Activated CD4-positive, alpha-beta T cell treated with anti-CD3 and anti-CD28 coated beads, Interleukin-2, amount 50 U/mL, for 16 hours (primary cell): ENCODE measurements around the gene PRODH2.
"Not testable (repeated sequence)": the region's sequence is repeated elsewhere in the genome, so short reads cannot be mapped to it uniquely, and the experiment has no call there.

Experiments
- DNase-seq: peaks from one replicate; pipeline ENCODE4 v3.0.0-alpha.2; 2020

PRODH2 gene

GRCh38 chr19:35780717-35781116 is 31.9 kb downstream of the PRODH2 start:
- no peak for DNase-seq

DNA sequence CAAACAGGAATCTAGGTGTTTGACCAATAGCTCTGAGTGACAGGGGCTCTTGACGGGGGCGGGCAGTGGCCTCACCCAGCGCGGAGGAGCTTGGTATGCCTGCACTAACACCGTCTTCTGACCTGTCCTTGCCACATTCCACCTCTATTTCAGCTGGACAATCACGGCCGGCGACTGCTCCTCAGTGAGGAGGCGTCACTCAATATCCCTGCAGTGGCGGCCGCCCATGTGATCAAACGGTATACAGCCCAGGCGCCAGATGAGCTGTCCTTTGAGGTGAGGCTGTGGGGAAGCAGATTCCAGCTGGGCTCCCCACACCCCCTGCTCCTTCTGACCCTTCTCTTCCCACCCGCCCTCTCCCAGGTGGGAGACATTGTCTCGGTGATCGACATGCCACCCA is 32.6 kb downstream of the PRODH2 start:
- DNase-seq, result no peak

DNA sequence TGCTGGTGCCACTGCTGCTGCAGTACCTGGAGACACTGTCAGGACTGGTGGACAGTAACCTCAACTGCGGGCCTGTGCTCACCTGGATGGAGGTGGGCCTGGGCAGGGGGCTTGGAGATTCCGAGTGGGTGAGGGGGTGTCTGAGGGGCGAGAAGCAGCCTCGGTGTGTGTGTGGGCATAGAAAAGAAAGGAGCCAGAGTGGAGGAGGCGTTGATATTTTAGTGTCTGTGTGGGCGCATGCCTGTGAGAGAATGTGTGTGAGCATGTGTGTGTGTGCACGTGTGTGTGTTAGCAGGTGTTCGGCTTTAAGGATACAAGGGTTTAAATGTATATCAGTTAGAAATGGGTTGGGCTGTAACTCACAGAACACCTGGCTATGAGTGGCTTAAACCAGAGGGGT is 33.6 kb downstream of the PRODH2 start:
- no peak for DNase-seq

DNA sequence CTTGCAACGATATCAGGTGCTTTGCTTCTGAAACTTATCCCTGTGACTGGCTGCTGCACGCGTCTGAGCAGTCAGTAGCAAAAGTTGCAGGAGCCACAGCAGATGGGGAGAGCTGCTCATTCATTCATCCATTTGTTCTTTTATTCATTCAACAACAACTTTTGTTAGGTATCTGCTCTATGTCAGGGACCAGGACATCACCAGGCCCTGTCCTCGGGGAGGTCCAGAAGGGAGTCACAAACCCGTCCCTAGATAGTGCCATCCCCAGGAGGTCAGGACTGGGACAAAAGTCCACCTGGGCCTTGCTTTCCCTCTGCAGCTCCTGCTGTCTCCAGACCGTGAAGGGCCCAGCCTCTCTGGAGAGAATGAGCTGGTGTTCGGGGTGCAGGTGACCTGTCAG is 34.7 kb downstream of the PRODH2 start:
- DNase-seq, result no peak

DNA sequence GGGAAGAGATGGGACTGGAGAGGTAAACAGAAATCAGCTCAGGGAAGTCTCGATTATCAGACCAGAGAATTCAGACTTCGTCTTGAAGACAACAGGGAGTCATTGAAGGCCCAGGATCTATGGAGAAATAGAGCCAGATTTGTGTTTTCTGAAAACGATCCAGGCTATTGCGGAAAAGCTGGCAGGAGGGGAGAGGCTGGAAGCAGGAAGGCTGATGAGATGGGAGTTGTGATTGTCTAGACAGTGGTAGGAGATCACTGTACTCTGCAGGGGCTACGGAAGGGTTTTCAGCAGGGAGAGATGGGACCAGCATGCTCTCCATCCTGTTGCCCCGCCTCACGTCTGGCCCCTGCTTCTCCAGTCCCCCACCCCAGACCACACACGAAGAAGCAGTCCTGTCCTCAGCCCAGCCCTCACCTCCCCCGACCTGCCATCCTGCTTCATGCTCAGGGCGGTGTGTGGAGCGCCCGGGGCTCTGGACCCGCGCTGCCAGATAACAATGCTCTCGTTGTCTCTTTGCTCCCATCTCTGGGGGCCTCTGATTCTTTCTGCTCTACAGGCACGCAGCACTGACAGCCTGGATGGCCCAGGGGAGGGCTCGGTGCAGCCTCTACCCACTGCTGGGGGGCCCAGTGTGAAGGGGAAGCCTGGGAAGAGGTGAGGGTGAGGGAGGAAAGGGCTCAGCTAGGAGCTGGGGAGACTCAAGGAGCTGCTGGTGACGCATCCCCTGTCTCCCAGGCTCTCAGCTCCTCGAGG is 35.4 kb downstream of the PRODH2 start:
- no peak for DNase-seq

DNA sequence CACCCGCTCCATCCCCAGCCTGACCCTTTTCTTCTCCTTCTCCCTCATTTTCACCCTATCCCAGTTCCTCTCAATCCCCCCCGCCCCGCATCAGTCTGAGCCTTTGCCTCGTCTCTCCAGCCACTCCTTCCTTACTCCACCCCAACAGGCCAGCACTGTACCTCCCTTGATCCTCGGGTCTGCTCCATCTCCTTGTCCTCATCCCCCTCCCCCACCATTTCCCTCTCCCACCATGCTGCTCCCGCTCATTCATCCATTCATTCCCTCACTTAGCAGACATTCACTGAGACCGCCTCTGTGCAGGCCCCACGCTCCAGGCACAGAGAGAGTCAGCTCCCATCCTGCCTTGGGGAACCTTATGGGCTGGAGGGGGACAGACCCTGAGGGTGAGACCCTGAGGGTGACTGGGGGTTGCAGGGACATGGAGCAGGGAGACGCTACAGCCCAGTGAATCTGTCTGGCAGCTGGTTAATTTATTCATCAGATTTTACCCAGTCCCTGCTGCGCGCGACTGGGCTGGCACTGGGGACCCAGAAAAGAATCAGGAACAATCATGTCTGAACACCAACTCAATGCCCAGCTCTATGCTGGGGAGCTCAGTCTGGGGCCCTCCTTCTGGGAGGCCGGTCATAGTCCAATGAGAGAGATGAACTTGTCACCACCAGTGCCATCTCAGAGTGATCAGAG is 36.4 kb downstream of the PRODH2 start:
- DNase-seq, result no peak

DNA sequence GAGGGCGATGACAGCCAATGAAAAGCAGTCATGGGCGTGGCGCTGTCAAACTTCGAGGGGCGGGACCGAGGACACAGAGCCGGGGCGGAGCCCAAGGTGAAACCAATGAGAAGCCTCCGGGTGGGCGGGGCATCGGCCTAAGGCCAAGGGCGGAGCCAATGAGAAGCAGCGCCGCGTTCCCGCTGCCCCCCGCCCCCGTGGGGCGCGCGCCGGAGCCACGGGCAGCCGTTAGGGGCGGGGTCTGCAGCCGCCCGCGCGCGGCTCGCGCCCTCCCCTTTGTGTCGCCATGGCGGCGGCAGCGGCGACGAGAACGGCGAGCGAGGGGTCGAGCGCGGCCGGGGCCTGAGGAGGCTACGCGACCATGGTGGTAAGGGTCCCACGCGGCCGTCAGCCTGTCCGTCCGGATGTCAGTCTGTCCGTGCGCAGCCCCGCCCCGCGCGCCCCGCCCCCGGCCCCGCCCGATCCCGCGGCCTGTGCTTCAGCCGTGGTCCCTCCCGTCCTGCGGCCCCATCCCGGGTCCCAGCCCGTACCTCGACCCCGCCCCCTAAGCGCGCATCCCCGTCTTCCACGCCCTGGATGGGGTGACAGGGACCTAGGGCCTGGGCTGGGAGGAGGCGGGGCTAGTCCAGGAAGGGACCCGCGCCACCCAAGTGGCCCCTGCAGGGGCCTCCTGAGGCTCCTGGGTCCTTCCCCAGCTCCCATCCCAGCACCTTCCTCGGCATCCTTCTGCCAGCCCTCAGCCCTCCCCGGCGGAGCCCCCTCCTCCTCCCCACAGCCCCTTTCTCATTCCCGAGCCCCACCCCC is 37.1 kb downstream of the PRODH2 start, which contains the start of gene ARHGAP33:
ARHGAP33 (plus strand) TSS at position 267 of the 804 bp plus-strand sequence; CDS start at position 362, 95 bp downstream.
- peak; percentile 99 for DNase-seq

- DNase-seq, result no peak
Observed at GRCh38 chr19:35775046-35775297, 37.7 kb downstream of the PRODH2 start.

DNA sequence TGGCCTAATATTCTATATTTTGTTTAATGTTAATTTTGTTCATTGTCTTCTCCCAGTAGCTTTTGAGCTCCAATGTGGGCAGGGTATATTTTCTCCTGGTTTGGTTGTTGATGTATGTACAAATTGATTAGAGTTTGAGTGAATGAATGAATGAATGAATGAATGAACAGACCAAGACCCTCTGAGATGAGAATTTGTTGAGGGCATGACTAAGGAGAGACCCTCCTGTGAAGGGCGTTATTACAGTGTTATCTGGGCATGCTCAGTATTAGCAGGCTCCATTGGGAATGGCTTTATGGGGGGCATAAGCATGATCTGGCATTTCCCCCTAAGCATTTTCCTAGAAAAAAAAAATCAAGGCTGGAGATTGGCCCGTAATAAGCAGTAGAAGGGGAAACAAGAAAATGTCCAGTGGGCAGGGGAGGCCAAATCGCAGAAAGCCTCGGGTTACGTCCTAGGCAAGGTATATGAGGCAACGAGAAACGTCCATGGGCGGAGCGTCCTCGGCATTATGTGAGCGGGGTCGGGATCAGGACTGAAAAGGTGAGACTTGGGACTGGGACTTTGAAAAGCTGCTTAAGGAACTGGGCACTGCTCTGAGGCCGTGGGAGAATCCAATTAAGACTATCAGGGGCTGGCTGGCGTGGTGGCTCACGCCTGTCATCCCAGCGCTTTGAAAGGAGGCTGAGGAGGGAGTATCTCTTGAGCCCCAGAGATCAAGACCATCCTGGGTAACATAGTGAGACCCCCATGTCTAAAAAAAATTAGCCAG is 38.2 kb downstream of the PRODH2 start:
- DNase-seq, result no peak

DNA sequence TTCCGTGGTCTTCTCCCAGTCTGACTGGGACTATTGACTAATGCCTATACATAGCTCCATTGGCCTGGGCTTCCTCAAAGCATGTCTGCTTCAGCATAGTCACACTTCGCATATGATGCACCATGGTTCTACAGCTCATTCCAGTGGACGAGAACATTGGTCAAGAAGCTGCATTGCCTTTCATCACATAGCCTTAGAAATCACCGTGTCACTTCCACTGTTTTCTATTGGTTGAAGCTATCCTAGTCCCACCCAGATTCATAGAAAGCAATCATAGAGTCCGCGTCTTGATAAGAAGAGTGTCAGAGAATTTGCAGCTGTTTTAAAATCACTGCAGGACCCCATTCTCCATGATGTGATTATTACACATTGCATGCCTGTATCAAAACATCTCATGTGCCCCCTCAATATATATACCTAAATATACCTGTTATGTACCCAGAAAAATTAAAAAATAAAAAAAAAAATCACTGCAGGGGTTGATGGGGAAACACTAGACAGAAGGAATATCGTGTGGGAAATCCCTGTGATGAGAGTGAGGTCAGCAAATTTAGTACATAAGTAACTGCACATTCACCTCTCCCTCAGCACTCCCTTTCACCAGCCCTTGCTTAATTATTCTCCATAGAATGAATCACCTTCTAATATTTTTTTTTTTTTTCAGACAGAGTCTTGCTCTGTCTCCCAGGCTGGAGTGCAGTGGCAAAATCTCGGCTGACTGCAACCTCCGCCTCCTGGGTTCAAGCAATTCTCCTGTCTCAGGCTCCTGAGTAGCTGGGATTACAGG is 39.4 kb downstream of the PRODH2 start:
- no peak for DNase-seq

GRCh38 chr19:35772362-35772761 is 40.3 kb downstream of the PRODH2 start:
- not testable (repeated sequence) for DNase-seq

- no peak for DNase-seq
Observed at GRCh38 chr19:35768082-35768421, 44.6 kb downstream of the PRODH2 start.

DNA sequence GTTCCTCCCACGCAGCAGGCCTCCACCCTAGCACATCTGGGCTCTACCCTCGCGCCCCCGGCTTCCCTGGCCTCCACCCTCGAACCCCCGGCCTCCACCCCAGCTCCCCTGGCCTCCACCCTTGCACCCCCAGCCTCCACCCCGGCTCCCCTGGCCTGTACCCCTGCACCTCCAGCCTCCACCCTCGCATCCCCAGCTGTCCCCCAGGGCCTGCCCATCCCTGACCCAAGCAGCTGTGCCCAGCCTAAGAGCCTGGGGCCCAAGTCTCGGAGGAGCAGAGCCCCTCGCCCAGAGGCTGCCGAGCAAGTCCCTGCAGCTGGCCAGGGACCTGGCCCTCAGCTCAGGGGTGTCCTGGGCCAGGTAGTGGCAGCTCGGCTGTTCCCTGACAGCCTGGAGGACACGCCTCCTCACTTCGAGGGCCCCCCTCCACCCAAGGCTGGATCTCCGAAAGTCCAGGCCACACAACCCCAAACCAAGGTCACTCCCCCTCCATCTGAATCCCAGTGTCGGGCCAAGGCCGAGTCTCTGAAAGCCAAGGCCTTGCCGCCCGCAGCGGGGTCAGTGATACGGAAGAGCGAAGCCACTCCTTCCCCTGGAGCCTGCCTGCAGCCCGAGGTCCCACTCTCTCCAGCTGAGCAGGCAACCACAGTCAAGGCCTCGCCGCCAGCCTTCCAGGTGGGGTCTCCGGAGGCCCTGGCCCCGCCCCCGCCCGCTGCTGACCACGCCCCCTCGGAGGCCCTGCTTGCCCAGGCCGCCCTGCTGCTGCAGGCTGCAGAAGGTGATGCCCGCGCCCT is 45.2 kb downstream of the PRODH2 start:
- no peak for DNase-seq

DNA sequence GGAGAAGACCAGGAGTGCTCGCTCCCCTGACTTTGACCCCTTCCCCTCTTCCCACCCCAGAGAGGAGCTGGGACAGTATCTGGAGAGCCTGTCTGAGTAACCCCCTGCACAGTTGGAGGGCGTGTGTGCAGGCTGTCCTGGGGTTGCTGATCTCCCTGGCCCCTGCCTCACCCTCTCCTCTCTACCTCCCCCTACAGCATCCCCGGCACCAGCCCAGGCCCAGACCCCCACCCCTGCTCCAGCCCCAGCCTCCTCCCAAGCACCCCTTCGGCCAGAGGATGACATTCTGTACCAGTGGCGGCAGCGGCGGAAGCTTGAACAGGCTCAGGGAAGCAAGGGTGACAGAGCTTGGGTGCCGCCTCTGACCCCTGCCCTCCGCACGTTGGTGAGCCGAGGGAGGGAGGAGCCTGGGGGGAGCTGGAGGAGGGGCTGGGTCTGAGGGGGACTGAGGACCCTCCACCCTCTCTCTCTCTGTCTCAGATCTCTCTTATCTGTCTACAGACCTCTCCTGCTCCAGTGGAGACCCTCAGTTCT is 46.0 kb downstream of the PRODH2 start:
- DNase-seq, result no peak

DNA sequence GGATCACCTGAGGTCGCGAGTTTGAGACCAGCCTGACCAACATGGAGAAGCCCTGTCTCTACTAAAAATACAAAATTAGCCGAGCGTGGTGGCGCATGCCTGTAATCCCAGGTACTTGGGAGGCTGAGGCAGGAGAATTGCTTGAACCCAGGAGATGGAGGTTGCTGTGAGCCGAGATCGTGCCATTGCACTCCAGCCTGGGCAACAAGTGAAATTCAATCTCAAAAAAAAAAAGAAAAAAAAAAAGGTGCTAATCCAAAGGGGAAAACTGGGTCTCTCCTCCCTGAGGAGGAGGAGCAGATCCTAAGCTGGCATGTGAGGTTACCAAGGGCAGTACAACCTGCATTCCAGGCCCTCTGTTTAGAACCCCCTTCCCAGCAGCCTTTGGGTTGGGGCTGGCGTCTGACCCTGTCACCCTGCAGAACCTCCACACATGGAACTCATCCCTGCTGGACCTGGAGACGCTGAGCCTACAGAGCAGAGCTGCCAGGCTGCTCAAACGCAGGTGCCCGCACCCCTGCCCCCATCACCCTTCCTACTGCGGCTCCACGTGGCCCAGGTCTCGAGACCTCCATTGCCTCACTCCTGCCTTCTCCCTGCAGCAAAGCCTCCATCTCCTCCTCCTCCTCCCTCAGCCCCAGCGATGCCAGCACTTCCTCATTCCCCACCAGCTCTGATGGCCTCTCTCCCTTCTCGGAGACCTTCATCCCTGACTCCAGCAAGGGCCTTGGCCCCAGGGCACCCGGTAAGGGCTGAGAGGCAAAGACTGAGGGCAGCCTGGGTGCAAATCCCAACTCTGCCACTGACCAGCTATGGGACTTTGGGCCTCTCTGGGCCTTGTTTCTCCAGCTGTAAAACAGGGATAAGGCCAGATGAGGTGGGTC is 48.0 kb downstream of the PRODH2 start:
- DNase-seq, result no peak

- no peak for DNase-seq
Observed at GRCh38 chr19:35760711-35761349, 51.8 kb downstream of the PRODH2 start.

DNA sequence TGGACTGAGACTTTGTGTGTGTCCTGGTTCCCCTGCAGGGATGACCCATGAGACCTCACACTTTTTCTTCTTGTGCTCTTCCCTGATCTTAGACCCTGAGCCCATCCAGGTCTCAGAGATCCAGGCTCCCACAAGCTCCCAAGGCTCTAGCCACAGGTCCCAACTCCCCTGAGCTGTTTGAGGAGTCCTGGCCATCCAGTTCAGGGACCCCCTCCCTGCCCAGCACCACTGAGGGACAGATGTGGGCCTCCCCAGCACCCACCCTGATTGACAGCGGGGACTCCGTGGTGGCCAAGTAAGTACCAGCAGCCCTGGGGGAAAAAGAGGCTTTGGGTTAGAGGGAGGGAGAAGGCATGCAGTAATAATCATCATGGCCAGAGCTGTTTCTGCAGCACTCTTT is 52.9 kb downstream of the PRODH2 start:
- DNase-seq, result no peak

DNA sequence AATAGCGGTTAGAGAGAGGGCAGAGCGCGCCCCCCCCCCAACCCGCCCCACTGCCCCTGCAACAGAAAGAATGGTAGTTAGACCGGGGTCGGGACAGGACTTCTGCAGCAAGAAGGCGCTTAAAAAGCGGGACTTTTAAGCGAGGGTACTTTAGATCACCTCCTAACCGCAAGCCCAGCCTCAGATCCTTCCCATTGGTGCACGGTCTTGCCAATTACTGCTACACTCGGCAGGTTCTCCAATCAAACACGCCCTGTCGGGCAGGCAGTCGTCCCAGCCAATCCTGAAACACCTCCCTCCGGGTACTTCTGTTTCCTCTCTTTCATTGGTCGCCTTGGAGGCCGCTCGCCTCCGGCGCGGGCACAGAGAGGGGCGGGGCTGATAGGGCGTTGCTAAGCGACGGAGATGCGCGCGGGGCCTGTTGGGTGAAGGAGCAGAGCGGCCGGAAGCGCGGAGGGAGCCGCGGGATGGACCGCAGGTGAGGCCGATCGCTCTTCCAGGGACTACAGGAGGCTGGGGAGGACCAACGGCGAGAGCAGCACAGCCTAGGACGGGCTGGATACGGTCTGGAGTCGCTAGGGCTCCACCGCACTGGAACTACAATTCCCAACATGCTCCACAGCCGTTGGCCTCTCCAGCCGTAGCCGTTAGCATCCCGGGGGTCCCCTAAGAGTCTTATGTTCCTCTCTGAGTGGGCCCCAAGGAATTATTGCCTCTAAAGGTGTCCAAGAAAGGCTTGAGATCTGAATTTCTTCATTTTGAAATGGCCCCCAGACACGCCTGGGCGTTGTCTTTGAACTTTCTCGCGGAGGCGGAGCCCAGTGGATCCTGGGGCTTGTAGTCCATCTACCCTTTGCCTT is 54.7 kb downstream of the PRODH2 start, which contains the start of gene PROSER3:
PROSER3 (plus strand) TSS at position 428 of the 860 bp plus-strand sequence; CDS start at position 468, 40 bp downstream.
- peak; percentile 100 for DNase-seq
